HG03103 (cell line): Measurements from ENCODE around the gene KRTAP10-4.

ENCODE experiments used
- ATAC-seq: cut with Tn5 transposase; IDR thresholded peaks from one replicate; pipeline ENCODE4 v1.9.1; 2021; ENCODE audit warnings: low read depth; ENCODE audit not compliant: unreplicated experiment

The KRTAP10-4 gene

DNA sequence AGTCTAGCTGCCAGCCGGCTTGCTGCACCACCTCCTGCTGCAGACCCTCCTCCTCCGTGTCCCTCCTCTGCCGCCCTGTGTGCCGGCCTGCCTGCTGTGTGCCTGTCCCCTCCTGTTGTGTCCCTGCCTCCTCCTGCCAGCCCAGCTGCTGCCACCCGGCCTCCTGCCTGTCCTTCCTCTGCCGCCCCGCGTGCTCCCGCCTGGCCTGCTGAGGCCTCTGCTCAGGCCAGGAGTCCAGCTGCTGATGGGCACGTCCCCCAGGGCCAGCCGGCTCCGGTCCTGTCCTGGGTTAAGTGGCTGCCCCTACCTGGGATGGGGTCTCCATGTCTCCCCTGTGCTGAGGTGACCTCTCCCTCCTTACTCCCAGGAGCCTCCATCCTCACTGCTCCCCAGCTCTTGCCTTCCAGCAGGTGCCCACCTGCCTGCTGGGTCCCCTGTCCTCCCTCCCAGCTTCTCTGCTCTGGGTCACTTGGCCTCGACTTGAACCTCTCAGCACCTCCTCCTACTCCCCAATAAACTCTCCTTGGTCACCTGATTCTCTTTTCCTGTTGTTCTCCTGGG is 39.2 kb downstream of the KRTAP10-4 start:
- ATAC-seq, result no peak

DNA sequence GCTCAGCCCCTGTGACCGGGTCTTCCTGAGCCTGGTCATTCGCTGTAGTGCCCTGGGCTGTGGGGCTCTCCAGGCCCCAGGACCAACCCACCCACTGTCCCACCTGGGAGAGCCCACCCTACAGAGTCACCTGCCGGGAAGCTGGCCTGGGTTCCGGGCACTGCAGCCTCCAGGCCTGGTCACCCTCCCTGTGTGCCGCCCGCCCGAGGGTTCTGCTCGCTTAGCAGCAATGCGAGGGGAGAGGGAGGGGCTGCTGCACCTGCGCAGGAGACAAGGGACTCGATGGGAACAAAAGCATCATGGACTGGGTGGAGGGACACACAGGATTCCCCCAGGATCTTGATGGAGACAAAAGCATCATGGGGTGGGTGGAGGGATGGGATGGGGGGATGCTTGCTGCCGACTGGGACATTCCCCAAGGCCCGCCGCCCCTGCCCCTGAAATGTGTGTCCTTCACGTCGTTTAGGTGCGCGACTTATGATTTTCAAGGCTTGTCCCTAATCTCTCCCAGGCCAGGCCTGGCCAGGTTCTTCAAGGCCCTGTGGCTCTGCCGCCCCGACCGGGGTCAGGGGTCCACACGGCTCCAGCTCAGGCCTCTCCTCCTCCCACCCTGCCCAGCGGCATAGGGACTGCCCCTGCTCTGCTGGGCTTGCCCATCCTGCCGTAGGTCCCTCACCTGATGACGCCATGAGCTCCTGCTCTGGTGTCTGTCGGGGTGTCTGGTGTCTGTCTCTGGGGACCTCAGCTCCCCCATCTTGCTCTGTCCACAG is 40.0 kb downstream of the KRTAP10-4 start:
- no peak for ATAC-seq

DNA sequence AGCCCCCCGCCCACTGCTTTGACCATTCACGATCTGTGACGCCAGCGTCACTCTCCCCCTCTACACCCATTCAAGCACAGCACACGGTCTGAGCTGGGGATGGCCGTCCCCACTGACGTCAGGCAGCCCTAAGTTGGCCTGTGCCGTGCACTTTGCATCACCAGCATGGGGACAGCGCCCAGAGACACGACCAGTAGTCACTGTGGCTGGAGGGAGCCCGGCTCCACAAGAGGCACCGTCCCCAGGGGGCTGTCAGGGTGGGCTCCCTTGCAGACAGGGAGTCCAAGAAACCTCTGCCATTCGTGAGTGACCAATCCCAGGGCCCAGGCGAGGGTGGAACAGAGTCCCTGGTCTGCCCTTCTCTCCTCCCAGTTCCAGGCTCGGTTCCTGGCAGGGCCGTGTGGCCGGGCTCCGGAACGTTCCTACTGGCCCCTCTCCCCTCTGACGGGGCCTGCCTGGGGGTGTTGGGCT is 40.7 kb downstream of the KRTAP10-4 start:
- no peak for ATAC-seq

DNA sequence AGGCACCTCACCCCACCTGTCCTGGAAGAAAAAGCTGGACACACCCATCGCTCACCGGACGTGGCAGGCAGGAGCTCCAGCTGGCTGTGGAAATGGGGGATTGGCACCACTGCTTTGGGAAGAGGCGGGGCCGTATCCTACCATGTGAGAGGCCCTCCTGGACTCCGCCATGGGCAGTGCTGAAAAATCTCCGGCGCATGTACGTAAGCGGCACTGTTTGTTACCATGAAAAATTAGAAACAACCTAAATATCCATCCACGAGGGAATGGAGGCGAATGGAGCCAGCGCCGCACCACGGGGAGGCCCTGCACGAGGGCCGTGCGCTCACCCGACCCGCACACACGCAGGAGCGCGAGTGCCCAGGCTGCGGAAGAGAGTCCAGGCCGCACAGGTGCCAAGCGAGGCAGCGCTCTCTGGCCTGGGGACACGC is 41.4 kb downstream of the KRTAP10-4 start:
- ATAC-seq, result no peak

DNA sequence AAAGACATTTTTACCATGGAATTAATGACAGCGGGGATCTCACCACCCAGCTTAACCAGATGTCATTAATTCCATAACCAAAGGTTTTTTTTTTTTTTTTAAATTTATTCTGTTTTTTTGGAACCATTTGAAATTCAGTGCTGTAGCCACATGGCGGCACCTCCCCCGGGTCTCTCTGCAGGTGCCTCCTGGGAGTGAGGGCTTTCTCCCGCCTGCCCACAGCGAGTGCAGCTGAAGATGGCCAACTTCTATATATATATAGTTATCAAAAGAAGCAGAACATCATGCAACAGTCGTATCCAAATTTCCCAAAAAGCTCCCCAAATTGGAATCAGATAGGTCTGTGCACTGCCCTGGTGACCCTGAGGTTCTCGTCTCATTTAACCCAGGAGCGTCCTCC is 41.9 kb downstream of the KRTAP10-4 start:
- ATAC-seq, result no peak

DNA sequence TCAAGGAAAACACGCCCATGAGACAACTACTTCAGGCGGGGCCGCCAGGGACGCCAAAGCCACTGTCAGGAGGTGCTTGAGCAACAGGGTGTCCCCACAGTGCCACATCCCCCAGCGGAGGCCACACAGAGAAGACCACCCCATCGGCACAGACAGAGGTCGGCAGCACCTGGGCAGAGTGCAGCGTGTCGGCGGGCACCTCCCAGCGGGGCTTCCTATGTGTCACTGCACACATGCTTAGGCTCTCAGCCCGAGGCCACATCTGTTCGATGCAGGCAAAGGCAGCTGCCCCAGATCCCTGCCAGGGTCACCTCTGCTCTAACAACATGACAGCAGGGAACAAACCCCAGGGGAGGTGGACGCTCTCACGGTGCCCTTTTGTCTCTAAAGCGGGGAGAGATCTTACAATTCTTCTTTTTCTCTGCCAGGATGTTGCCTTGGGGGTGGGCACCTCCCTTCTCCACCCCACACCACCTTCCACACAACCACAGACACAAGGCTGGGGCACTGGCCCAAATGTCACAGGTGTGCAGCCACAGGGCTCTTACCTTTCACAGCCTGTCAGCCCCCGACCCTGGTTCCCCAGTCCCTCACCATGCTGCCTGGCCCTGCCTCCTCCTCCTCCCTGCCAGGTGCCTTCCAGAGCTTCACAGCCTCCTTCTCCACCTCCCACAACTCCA is 42.5 kb downstream of the KRTAP10-4 start:
- no peak for ATAC-seq

DNA sequence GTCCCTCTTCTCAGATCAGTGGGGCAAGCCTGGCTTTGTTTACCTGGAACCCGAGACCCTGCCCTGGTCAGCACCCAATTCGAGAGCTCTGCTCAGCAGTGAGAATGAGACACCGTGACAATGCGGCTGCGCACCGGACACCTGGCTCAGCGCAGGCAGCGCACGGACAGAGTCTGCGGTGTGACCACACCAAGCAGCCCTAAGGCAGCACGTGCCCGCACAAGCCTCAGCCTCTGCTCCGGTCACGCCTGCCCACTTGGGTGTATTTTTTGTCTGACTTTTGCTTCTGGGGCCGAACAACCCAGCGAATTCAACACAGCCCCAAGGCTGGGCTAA is 43.0 kb downstream of the KRTAP10-4 start:
- no peak for ATAC-seq

DNA sequence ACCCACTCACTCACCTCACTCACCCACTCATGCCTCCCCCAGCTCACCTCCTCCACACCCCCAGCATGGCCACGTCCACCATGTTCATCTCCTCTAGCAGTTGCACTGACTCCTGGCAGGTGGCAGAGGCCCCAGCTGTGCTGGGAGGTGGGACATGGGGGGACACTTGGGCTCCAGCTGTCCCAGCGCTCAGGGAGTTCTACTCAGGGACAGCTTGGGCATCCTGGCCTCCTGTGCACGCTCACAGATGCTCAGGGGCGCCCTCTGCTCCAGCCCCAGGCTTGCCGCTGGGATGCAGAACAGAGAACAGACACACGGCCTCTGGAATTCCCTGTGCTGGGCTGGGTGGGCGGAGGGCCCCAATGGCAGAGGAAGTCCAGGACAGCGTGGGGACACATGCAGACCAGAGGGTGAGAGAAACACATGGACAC is 43.6 kb downstream of the KRTAP10-4 start:
- no peak for ATAC-seq

DNA sequence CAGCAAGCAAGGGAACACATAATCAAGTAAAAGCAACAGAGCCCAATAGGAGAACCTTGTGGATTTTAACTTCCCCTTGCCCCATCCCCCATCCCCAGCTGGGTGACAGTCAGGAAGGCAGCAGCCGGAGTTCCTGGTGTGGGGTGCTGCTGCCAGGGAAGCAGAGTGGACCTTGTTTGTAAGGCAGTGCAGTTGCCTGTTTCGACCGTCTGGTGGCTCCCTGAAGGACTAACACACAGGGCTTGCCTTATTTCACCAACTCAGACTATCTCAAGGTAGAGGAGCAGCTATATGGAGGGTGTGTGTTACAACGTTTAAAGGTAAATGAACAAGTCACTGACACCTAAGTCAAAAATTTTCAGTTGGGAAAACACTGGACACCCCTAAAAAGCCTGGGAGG is 45.0 kb downstream of the KRTAP10-4 start:
- no peak for ATAC-seq

DNA sequence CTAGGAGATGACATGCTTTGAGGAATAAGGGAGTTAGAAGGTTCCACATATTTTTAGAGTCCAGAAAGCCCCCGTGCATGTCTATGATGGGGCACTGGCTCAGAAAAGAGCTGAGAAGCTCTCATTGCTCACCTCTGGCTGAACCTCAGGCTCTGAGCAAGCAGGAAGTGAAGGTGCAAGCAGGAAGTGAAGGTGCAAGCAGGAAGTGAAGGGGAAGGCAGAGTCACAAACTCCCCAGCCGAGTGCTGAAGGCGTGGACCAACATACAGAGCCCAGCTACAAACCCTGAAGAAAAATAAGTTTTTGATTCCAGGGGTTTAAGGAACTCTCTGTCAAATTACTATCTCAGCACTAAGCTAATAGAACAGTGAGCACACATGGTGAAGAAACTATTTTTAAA is 45.4 kb downstream of the KRTAP10-4 start:
- ATAC-seq, result no peak

DNA sequence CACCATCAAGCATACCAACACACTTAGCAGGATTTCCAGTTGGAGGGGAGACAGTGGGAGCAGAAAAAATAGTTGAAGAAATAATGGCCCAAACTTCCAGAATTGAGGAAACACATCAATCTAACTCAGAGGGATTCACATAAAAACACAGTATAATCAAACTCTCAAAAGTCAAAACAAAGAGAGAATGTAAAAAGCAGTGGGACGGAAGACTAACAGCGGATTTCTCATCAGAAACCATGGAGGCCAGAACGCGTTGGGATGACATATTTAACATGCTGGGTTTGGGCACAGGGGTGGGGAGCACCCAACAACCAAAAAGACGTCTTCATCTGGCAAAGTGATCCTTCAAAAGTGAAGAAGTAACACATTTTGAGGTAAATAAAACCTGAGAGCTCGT is 46.4 kb downstream of the KRTAP10-4 start:
- ATAC-seq, result no peak

DNA sequence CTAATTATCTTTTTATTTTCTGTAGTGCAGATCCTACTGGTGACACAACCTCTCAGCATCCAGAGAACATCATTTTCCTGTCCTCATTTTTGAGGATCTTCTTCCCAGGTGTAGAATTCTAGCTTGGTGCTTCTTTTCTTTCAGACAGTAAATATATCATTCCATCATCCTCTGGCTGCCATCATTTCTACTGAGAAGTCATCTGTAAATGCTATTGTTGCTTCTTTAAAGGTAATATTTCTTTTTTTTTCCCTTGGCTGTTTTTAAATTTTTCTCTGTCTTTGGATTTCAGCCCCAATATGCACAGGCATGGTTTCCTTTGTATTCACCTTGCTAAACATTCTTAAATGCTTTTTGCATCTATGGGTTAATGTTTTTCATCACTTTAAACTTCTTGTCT is 50.0 kb downstream of the KRTAP10-4 start:
- ATAC-seq, result no peak
